Ectodermal cell (in vitro differentiated cells): ENCODE results near the gene TM7SF2.

Experiments used
- H3K27ac ChIP-seq: 2 replicates; pipeline ENCODE4 v1.7.0; 2013; ENCODE audit warnings: mild to moderate bottlenecking, low read depth, low read length; ENCODE audit not compliant: insufficient read depth, poor library complexity, severe bottlenecking
- H3K27me3 ChIP-seq: 2 replicates; pipeline ENCODE4 v1.7.0; 2013; ENCODE audit warnings: mild to moderate bottlenecking, low read length; ENCODE audit not compliant: insufficient read depth, control insufficient read depth, poor library complexity, severe bottlenecking
- H3K36me3 ChIP-seq: one replicate; pipeline ENCODE4 v1.7.0; 2013; ENCODE audit warnings: low read length; ENCODE audit not compliant: control insufficient read depth, insufficient read depth
- H3K4me1 ChIP-seq: one replicate; pipeline ENCODE4 v1.7.0; 2013; ENCODE audit warnings: low read length; ENCODE audit not compliant: control insufficient read depth, insufficient read depth
- H3K4me3 ChIP-seq: 2 replicates; pipeline ENCODE4 v1.7.0; 2013; ENCODE audit warnings: low read depth, low read length, control low read depth; ENCODE audit not compliant: insufficient read depth
- H3K9me3 ChIP-seq: 2 replicates; pipeline ENCODE4 v1.7.0; 2013; ENCODE audit warnings: mild to moderate bottlenecking, low read length, moderate library complexity; ENCODE audit not compliant: control insufficient read depth
- WGBS, 2 experiments: methylation state at CpG; one replicate each; pipeline ENCODE4 v1.1.7; 2013; ENCODE audit warnings: missing lambda C conversion rate in 2 of 2; 5-methylcytosine and 5-hydroxymethylcytosine counted together

TM7SF2 gene

DNA sequence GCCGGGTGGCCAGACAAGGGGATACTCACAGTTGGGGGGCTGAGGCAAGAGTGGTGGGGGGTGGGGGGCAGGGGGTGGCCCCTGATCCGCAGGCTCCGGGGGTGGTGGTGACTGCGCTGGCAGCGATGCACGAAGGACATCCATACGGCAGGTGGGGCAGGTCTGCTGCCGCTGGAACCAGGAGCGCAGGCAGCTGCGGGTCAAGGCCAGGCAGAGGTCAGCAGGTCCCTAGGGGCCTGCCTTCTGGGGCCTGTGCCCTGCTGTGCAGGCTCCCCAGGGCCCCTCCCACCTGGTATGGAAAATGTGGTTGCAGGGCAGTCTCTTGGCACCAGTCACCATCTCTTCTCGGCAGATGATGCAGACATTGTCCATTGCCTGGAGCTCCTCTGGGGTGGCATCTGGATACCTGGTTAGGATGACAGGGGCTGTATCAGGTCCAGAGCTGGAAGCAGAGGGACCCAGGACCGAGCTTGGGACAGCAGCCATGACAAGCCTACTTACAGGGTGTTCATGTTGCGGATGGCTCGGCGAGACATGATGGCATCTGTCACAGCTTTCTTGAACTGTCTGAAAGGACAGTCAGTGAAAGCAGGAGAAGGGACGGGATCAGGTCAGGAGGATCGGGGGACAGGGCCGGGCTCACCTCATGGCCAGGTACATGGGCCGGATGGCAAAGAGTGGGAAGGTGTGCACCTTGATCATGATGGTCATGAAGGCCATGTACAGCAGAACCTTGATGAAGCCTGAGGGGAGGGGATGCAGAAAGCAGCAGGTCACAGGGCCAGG lies 19.2 kb downstream of the TM7SF2 start:
- Histone ChIP-seq H3K27me3 (no peaks in the 10 kb centered on the region), H3K36me3 (peaks cover 17% of the 10 kb centered on the region), H3K27ac (no peak overlapping the region), H3K4me3 (no peak overlapping the region), H3K4me1 (peaks cover 11% of the 10 kb centered on the region), H3K9me3 (no peaks in the 10 kb centered on the region)
- 92 to 94% methylated on average over 19 of the region's 19 CpGs for WGBS, 2 experiments

DNA sequence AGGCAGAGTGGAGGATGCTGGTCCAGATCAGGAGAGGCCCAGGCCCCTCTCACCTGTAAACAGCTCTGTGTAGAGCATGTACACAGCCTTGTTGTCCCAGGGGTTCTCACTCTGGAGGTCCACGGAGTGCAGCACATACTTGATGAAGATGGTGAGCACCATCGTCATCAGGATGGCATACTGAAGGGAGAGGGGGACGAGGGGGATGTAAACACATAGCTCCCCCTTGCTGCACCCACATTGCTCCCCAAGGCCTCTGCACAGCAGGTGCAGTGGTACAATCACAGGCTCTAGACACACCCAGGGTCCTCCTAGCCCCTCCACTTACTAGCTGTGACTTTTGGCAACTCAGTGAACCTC lies 19.7 kb downstream of the TM7SF2 start:
- 87 to 89% methylated on average over 3 of the region's 3 CpGs for WGBS, 2 experiments
- H3K9me3 ChIP-seq = no peaks in the 10 kb centered on the region
- no peak overlapping the region for H3K4me3 ChIP-seq
- H3K4me1 ChIP-seq = peaks cover 11% of the 10 kb centered on the region
- no peak overlapping the region for H3K27ac ChIP-seq
- peaks cover 12% of the 10 kb centered on the region for H3K36me3 ChIP-seq
- no peaks in the 10 kb centered on the region for H3K27me3 ChIP-seq

DNA sequence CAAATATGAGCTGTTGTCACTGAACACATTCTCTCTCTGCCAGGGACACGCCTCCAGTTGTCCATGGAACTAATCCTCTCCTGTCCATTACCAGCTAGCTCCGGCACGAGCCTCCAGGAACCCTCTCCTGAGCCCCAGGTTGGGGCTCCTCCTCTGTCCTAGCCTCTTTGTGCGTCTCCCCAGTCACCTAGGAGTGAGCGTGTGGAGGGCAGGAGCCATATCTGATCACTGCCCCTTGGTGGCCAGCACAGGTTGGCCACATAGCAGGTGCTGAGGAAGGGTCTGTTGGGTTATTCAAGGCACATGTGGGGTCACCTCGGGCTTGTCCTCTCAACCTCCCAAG lies 20.2 kb downstream of the TM7SF2 start:
- no peaks in the 10 kb centered on the region for H3K9me3 ChIP-seq
- 92 to 96% methylated on average over 6 of the region's 6 CpGs for WGBS, 2 experiments
- no peaks in the 10 kb centered on the region for H3K27me3 ChIP-seq
- peaks cover 7% of the 10 kb centered on the region for H3K36me3 ChIP-seq
- no peak overlapping the region for H3K4me3 ChIP-seq
- no peak overlapping the region for H3K27ac ChIP-seq
- peaks cover 11% of the 10 kb centered on the region for H3K4me1 ChIP-seq

DNA sequence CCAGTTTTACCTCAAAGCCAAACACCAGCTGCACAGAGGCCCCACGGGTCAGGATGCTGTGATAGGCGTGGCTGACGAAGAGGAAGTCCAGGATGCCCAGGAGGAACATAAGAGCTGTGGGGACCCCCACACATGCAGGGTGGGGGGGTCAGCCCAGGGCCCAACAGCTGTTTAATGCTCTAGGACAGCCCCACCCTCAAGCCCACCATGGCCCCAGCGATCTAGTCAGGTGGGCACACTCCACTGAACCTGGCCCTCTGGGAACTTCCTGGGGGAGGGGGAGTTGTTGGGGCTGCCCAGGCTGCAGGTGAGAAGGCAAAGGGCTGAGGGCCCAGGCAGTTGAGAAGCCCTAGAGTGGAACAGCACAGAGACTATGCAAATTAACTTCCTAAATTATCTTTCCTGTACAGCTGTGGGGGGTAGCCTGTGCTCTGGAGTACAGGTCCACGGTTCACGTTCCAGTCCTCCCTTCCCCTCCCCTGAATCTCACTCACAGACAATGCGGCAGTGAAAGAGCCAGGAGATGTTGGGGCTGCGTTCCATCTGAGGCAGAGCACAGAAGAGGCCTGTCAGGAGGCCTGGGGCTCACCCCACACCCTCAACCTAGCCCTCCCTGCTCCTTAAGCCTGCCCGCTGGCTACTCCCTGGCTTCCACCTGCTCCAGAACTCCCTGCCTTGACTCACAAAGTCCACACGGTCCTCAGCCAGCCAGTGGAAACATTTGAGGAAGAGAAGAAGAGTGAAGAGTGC lies 20.7 kb downstream of the TM7SF2 start:
- Histone ChIP-seq H3K4me1 (peaks cover 11% of the 10 kb centered on the region), H3K4me3 (no peak overlapping the region)

DNA sequence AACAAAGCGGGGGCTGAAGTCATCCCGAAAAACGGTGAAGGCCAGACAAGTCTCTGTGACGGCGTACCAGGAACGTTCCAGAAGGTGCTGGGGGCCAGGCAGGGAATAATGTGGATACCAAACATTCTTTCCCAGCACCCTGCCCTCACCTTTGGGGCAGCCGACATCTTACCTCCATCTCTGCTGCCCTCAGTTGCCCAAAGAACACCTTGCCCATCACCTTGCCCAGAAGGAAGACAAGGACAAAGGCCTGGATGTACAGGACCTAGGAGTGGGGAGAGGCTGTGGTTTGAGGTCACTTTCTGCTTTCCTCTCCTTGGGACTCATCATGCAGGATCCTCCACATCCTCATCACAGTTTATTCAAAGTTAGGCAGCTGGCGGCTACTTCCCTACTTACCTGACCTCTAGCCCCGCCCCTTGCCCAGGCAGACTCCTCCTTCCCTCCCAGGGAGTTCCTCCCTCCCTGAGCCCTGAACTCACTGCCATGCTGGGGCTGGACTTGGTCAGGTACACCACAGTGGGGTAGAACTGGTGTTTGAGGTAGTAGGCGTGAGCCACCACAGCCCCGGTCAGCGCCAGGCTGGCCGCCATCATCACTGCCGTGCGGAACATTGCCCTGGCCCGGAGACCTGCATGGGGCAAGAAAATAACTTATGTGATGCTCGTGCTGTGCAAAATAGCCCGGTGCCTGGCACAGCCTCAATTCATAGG lies 21.5 kb downstream of the TM7SF2 start:
- Histone ChIP-seq H3K27me3 (no peaks in the 10 kb centered on the region), H3K4me1 (peaks cover 11% of the 10 kb centered on the region), H3K9me3 (no peaks in the 10 kb centered on the region), H3K4me3 (peak overlapping the region; percentile 83), H3K27ac (no peak overlapping the region), H3K36me3 (peaks cover 4% of the 10 kb centered on the region)
- 49 to 56% methylated on average over 18 of the region's 18 CpGs for WGBS, 2 experiments

More for the DNA sequence above, 20.7 kb downstream of the TM7SF2 start:
- peaks cover 4% of the 10 kb centered on the region for H3K36me3 ChIP-seq
- WGBS, 2 experiments = 94 to 95% methylated on average over 10 of the region's 10 CpGs
- no peaks in the 10 kb centered on the region for H3K9me3 ChIP-seq
- H3K27me3 ChIP-seq = no peaks in the 10 kb centered on the region
- no peak overlapping the region for H3K27ac ChIP-seq

DNA sequence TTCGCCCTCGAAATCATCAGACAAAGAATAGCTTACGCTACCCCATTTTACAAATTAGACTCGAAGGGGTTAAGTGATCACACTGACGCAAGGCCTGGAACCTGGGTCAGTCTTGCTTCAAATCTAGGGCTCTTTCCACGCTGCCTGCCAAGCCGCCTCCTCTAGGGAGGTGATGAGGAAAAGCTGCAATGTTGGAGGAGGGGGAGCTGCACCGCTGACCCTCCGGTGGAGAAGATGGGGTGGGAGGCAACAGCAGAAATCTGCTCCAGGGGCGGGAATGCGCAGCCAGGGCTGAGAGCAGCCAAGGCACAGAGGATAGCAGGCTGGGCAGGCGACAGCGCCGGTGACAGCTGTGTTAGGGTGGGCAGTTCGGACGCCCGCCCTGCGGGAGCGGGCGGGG lies 22.1 kb downstream of the TM7SF2 start:
- WGBS, 2 experiments = 3 to 5% methylated on average over 20 of the region's 20 CpGs
- Histone ChIP-seq H3K9me3 (no peaks in the 10 kb centered on the region), H3K27ac (peak overlapping the region; percentile 11), H3K27me3 (no peaks in the 10 kb centered on the region), H3K36me3 (peaks cover 4% of the 10 kb centered on the region), H3K4me1 (peaks cover 11% of the 10 kb centered on the region), H3K4me3 (peak overlapping the region; percentile 83)

DNA sequence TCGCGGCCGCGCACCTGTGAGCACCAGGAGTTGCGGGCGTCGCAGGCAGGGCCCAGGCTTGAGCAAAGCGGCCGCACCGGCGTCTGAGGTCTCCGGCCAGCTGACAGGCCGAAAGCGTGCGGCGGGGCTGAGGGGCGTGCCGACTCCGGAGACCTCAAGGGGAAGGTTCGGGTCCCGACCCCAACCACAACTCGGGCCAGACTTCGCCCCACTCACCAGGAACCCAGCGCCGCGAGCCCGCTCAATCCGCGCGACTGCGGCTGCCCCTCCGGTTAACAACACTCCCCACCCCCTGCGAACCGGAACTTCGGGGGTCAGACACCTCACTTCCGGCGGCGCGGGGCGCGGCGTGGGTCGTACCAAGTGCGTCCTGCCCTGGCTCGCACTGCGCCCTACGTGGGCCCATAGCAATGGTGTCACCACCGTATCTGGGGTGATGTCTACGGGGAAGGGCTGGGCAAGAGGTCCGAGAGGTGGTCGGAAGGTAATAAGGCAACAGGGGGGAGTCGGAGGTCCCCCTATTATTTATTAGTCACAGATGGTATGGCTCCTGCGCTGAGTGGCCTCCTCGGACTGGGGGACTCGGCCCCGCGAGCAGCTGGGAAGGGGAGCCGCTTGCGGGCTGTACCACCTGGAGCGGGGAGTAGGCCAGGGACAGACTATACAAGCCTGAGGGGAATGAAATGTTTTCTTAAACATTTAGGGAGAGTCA lies 22.7 kb downstream of the TM7SF2 start, which contains the start of gene SYVN1:
SYVN1 (minus strand) TSS at position 280 of the 712 bp plus-strand sequence. CDS start 918 bp downstream, outside the sequence.
- peaks cover 11% of the 10 kb centered on the region for H3K4me1 ChIP-seq
- peaks cover 2% of the 10 kb centered on the region for H3K36me3 ChIP-seq
- H3K9me3 ChIP-seq = no peaks in the 10 kb centered on the region
- H3K4me3 ChIP-seq = peak within 1 kb of the TSS; percentile 83
- no peaks in the 10 kb centered on the region for H3K27me3 ChIP-seq
- H3K27ac ChIP-seq = peak within 1 kb of the TSS; percentile 96
- 0% methylated on average over 60 of the region's 60 CpGs for WGBS, 2 experiments

DNA sequence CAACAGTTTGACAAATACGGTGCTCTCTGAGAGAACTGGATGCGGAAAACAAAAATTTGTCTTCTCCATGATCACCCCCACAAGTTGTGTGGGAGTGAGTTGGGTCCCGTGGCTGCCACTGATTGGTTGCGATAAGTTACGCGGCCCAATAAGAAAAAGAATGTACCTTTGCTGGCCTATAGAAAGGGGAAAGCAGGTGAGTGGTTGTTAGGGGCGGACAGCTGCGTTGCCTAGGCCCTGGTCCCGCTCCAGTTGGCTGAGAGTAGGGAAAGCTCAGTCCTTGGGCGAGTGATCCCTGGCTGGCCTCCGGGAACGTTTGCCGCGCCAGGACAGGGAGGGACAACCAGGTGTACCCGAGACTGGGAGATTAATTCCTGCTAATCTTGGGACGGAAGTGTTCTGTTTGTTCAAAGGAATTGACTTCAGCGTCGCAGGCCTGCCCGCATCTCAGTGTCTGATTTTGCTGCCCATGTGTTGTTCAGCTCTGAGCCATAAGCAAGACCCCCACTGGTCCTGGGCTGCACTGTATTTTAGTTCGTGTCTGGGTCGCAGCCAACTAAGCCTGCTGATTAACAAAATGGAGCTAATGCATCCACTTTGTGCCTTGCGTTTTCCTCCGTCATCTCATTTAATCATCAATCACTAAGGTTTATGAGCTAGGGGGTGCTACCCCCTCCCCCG lies 23.4 kb downstream of the TM7SF2 start:
- Histone ChIP-seq H3K36me3 (no peaks in the 10 kb centered on the region), H3K4me3 (peak overlapping the region; percentile 83), H3K27me3 (no peaks in the 10 kb centered on the region), H3K27ac (peak overlapping the region; percentile 96), H3K4me1 (peaks cover 11% of the 10 kb centered on the region), H3K9me3 (no peaks in the 10 kb centered on the region)
- WGBS, 2 experiments = 9 to 10% methylated on average over 24 of the region's 24 CpGs

DNA sequence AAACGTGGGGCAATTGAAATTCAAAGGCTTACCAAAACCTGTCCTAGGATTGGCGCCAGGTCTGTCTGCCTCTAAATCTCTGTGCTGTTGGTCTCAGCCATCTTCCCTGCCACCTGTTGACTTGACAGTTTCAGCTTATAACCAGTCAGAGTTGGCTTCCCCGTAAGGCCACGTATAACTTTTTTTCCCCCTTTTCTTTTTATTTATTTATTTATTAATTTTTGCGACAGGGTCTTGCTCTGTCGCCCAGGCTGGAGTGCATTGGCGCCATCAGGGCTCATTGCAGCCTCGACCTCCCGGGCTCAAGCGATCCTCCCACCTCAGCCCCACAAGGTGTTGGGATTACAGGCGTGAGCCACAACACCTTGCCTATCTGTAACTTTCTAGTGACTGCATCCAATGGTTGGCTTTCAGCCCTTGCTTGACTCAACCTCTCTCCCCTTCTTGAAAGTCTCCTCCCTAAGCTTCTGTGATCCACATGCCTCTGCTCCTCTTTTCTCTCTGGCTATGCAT lies 24.0 kb downstream of the TM7SF2 start:
- 75 to 78% methylated on average over 11 of the region's 11 CpGs for WGBS, 2 experiments
- Histone ChIP-seq H3K27ac (no peak overlapping the region), H3K27me3 (peaks cover 4% of the 10 kb centered on the region), H3K9me3 (no peaks in the 10 kb centered on the region), H3K36me3 (no peaks in the 10 kb centered on the region), H3K4me1 (peaks cover 11% of the 10 kb centered on the region), H3K4me3 (peak overlapping the region; percentile 83)
